Measurements from ENCODE around the gene DPH7. TPM values are rescaled to one million over a fixed set of nuclear protein-coding genes. Genes with fewer than 3 reads are reported as not detected.
A peak's percentile ranks its signal among the peaks of the same experiment; 100 is the strongest.

The DPH7 gene
- polyA plus RNA-seq, 2 of the 4 experiments (the other 2 are of a cell fraction): 26.7 to 35.2 TPM

GRCh38 chr9:137516144-137516917 is 62.4 kb downstream of the DPH7 start:
- ChIA-PET CTCF (no interaction called here), POLR2A (no interaction called here)
- ATAC-seq (peak; percentile 62 to 68), DNase-seq (ENCODE audit: low read depth in 1 of 2, low spot score in 1 of 2) (no peak), FAIRE-seq (no peak)
- Histone ChIP-seq H3K27ac (no peak overlapping the region), H3K4me2 (no peak overlapping the region), H3K9me3 (no peaks in the 10 kb centered on the region), H3K4me3 (no peak overlapping the region), H3K4me1 (no peaks in the 10 kb centered on the region)
- TF ChIP-seq FOSB (CRISPR knock-in tag; IDR thresholded peaks at IDR 0.05) (no peak), RARB (CRISPR knock-in tag; IDR thresholded peaks at IDR 0.05) (no peak), CBX8 (IDR thresholded peaks at IDR 0.05) (no peak), ZFP36 (IDR thresholded peaks at IDR 0.05; ENCODE audit: borderline replicate concordance, partially characterized antibody) (no peak), BHLHE40 (IDR thresholded peaks at IDR 0.05; ENCODE audit: low read depth, low read length) (no peak), HOXB13 (CRISPR knock-in tag; IDR thresholded peaks at IDR 0.05; ENCODE audit: low read depth) (no peak), RFX5 (IDR thresholded peaks at IDR 0.05) (no peak), CTCF (IDR thresholded peaks at IDR 0.05) (no peak), SREBF2 (IDR thresholded peaks at IDR 0.05) (no peak), ZNF302 (CRISPR knock-in tag; IDR thresholded peaks at IDR 0.05) (no peak), HDAC2 (IDR thresholded peaks at IDR 0.05) (no peak), TP53 (CRISPR knock-in tag; IDR thresholded peaks at IDR 0.05) (no peak)
- TF ChIP-seq, protein P1, sequence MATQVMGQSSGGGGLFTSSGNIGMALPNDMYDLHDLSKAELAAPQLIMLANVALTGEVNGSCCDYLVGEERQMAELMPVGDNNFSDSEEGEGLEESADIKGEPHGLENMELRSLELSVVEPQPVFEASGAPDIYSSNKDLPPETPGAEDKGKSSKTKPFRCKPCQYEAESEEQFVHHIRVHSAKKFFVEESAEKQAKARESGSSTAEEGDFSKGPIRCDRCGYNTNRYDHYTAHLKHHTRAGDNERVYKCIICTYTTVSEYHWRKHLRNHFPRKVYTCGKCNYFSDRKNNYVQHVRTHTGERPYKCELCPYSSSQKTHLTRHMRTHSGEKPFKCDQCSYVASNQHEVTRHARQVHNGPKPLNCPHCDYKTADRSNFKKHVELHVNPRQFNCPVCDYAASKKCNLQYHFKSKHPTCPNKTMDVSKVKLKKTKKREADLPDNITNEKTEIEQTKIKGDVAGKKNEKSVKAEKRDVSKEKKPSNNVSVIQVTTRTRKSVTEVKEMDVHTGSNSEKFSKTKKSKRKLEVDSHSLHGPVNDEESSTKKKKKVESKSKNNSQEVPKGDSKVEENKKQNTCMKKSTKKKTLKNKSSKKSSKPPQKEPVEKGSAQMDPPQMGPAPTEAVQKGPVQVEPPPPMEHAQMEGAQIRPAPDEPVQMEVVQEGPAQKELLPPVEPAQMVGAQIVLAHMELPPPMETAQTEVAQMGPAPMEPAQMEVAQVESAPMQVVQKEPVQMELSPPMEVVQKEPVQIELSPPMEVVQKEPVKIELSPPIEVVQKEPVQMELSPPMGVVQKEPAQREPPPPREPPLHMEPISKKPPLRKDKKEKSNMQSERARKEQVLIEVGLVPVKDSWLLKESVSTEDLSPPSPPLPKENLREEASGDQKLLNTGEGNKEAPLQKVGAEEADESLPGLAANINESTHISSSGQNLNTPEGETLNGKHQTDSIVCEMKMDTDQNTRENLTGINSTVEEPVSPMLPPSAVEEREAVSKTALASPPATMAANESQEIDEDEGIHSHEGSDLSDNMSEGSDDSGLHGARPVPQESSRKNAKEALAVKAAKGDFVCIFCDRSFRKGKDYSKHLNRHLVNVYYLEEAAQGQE (IDR thresholded peaks at IDR 0.05): no peak
- 68% methylated on average over 10 of the region's 10 CpGs for WGBS (ENCODE audit: missing lambda C conversion rate)

DNA sequence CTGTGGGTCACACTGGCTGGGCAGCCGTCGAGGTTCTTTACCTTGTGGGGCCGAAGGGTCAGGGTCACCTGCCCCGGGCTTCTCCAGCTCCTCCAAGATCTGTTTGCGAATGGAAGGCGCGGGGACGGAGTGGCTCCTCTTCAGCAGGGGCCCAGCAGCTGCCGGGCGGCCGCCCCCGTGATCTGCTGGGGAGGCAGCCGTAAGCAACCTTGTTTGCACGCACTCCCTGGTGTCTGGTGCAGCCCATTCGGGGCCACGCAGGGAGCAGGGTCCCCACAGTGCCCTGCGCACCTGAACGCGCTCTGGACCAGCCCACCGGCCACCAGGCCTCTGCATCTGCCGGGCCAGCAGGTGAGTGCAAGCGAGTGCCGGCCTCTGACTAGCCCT is 63.4 kb downstream of the DPH7 start:
- FAIRE-seq: no peak
- ChIA-PET POLR2A (no interaction called here), CTCF (no interaction called here)
- no peaks in the 10 kb centered on the region for H3K4me1 ChIP-seq
- 84% methylated on average over 18 of the region's 23 CpGs for WGBS (ENCODE audit: missing lambda C conversion rate)
- ATAC-seq: peak; percentile 37 to 44; a peak in 5 of 6 replicates
- H3K9me3 ChIP-seq: no peaks in the 10 kb centered on the region
- no peak overlapping the region for H3K4me3 ChIP-seq
- no peak overlapping the region for H3K4me2 ChIP-seq
- no peak for DNase-seq (ENCODE audit: low read depth in 1 of 2, low spot score in 1 of 2)
- H3K27ac ChIP-seq: no peak overlapping the region
- TF ChIP-seq, protein P2, sequence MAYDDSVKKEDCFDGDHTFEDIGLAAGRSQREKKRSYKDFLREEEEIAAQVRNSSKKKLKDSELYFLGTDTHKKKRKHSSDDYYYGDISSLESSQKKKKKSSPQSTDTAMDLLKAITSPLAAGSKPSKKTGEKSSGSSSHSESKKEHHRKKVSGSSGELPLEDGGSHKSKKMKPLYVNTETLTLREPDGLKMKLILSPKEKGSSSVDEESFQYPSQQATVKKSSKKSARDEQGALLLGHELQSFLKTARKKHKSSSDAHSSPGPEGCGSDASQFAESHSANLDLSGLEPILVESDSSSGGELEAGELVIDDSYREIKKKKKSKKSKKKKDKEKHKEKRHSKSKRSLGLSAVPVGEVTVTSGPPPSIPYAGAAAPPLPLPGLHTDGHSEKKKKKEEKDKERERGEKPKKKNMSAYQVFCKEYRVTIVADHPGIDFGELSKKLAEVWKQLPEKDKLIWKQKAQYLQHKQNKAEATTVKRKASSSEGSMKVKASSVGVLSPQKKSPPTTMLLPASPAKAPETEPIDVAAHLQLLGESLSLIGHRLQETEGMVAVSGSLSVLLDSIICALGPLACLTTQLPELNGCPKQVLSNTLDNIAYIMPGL (CRISPR knock-in tag; IDR thresholded peaks at IDR 0.05; ENCODE audit: borderline replicate concordance): no peak
- TF ChIP-seq MAX (IDR thresholded peaks at IDR 0.05) (no peak), EHF (CRISPR knock-in tag; IDR thresholded peaks at IDR 0.05) (no peak), CEBPB (IDR thresholded peaks at IDR 0.05) (no peak), E2F6 (IDR thresholded peaks at IDR 0.05; ENCODE audit: borderline replicate concordance, low read depth) (no peak), HES2 (IDR thresholded peaks at IDR 0.05) (no peak), MAZ (IDR thresholded peaks at IDR 0.05; ENCODE audit: borderline replicate concordance, low read depth, low read length) (no peak), JUN (IDR thresholded peaks at IDR 0.05) (no peak), ESRRA (IDR thresholded peaks at IDR 0.05; ENCODE audit: borderline replicate concordance, low read length) (no peak), POLR2A (IDR thresholded peaks at IDR 0.05; ENCODE audit: low read length) (no peak), POLR2AphosphoS2 (conservative IDR thresholded peaks at IDR 0.05; ENCODE audit: low read length) (no peak), HEYL (CRISPR knock-in tag; IDR thresholded peaks at IDR 0.05) (no peak), NPAS2 (CRISPR knock-in tag; IDR thresholded peaks at IDR 0.05; ENCODE audit: borderline replicate concordance) (no peak), PBX3 (IDR thresholded peaks at IDR 0.05) (no peak), EP300 (IDR thresholded peaks at IDR 0.05) (no peak)

Measured in A549 (cell line).